Left lung (tissue), 10 donors: ENCODE measurements around the gene IL1R2. TPM values are rescaled to one million over a fixed set of nuclear protein-coding genes. Genes with fewer than 3 reads are reported as not detected.
A peak's percentile ranks its signal among the peaks of the same experiment; 100 is the strongest.

Experiments
- ATAC-seq: fragments of 200-7000 bp; cut with Tn5 transposase; one replicate; pipeline ENCODE4 v1.9.1; 2020; ENCODE audit warnings: moderate library complexity
- DNase-seq, 4 donors: peaks; one replicate each; pipeline ENCODE4 v3.0.0-alpha.2; 2013 to 2020
- H3K27ac ChIP-seq, 2 donors: fragments of 200-600 bp; sonication (generic) in 1 of 2; one replicate each; pipeline versions ENCODE4 v1.5.0 to v1.8.0; 2020 to 2021
- H3K27me3 ChIP-seq, 2 donors: fragments of 200-600 bp; sonication (generic) in 1 of 2; one replicate each; pipeline versions ENCODE4 v1.5.0 to v1.8.0; 2020 to 2021
- H3K36me3 ChIP-seq, 2 donors: fragments of 200-600 bp; sonication (generic) in 1 of 2; one replicate each; pipeline versions ENCODE4 v1.5.0 to v1.8.0; 2020 to 2021
- H3K4me1 ChIP-seq, 2 donors: fragments of 200-600 bp; one replicate each; pipeline ENCODE4 v1.8.0; 2021
- H3K4me3 ChIP-seq, 2 donors: fragments of 200-600 bp; sonication (generic) in 1 of 2; one replicate each; pipeline versions ENCODE4 v1.5.0 to v1.8.0; 2020 to 2021; ENCODE audit warnings: mild to moderate bottlenecking in 1 of 2
- H3K9me3 ChIP-seq, 2 donors: fragments of 200-600 bp; sonication (generic) in 1 of 2; one replicate each; pipeline versions ENCODE4 v1.5.0 to v1.8.0; 2020 to 2021
- intact Hi-C, 2 donors: fragments of 100-400 bp; cut with DNase I; formaldehyde crosslinking; loops; one replicate each; pipeline versions ENCODE4 v1.11.2 to v1.14.2; 2022
- polyA plus RNA-seq, 6 donors: library from polyadenylated mRNA; unstranded; fragments of 120-200 nt; gene quantifications; one replicate each; pipeline ENCODE4 v1.2.1, GENCODE V29; 2013; ENCODE audit not compliant: insufficient read length in 6 of 6
- total RNA-seq, 2 donors: library from RNA; stranded (reverse); fragmentation: NEBNext Ultra II Directional; extraction: Animal tissue kit (Norgen Biotek cat#: 25700); gene quantifications; one replicate each; pipeline ENCODE4 v1.2.1, GENCODE V29; 2021
- TF ChIP-seq, protein P1 (sequence below), 2 donors: fragments of 200-600 bp; sonication (generic) in 1 of 2; IDR thresholded peaks; one replicate each; pipeline versions ENCODE4 v1.5.0 to v1.8.0; 2021; ENCODE audit warnings: antibody characterized with exemption in 2 of 2
- donor health status: DM: no; HTN: yes; CAD: no.
- donor health status: DM: no; HTN: no; CAD: no.

The IL1R2 gene
- total and polyA plus RNA-seq, 8 donors: 0.52 to 195 (median 0.80) TPM

DNA sequence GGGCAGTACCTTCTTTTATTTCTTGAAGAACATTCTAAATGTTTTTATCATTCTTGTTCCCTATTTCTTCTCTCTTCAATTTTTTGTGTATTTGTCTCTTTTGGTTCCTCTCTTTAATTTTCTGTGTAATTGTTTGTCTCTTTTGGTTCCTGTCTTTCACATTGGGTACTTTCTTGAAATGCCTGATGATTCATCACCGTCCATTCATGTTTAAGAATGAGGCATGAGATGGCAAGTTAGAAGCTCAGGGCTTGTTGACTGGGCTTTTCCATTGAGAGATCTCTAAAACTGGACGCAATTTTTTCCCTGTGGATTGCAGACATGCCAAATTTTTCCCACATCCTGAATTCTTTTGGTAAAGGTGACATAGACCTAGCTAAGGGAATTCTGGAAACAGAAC, 33.7 kb upstream of the IL1R2 start:
- Histone ChIP-seq H3K27me3 (no peaks in the 10 kb centered on the region), H3K36me3 (no peaks in the 10 kb centered on the region), H3K27ac (peak overlapping the region in 1 of 2 donors; percentile 84), H3K9me3 (peaks cover 0 to 2% of the 10 kb centered on the region in 2 donors), H3K4me1 (peaks cover 8 to 55% of the 10 kb centered on the region in 2 donors), H3K4me3 (no peak overlapping the region)
- DNase-seq (no peak), ATAC-seq (no peak)
- TF ChIP-seq, protein P1, sequence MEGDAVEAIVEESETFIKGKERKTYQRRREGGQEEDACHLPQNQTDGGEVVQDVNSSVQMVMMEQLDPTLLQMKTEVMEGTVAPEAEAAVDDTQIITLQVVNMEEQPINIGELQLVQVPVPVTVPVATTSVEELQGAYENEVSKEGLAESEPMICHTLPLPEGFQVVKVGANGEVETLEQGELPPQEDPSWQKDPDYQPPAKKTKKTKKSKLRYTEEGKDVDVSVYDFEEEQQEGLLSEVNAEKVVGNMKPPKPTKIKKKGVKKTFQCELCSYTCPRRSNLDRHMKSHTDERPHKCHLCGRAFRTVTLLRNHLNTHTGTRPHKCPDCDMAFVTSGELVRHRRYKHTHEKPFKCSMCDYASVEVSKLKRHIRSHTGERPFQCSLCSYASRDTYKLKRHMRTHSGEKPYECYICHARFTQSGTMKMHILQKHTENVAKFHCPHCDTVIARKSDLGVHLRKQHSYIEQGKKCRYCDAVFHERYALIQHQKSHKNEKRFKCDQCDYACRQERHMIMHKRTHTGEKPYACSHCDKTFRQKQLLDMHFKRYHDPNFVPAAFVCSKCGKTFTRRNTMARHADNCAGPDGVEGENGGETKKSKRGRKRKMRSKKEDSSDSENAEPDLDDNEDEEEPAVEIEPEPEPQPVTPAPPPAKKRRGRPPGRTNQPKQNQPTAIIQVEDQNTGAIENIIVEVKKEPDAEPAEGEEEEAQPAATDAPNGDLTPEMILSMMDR (IDR thresholded peaks at IDR 0.05): no peak
- intact Hi-C loops: no loop called here

DNA sequence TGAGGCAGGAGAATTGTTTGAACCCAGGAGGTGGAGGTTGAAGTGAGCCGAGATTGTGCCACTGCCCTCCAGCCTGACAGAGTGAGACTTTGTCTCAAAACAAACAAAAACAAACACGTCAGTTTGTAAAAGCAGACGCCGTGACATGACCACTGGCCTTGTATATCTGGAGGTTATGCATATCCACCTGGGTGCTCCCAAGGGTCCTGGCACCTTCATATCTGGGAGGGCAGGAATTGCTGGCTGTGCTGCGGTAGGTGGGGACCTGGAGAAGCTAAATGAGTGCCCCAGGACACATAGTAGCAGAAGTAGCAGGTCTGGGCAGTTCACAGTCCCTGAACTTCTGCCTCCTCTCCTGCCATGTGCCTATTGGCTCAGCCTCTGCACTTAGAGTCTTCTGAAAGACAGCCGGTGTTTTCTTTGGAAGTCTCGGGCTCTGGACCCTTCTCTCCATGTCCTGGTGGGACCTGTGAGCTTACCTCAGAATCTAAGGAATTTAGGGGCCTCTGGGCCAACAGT, 30.9 kb upstream of the IL1R2 start:
- TF ChIP-seq, protein P1 (IDR thresholded peaks at IDR 0.05): no peak
- peak; percentile 40 for ATAC-seq
- Histone ChIP-seq H3K27me3 (no peaks in the 10 kb centered on the region), H3K9me3 (peaks cover 0 to 2% of the 10 kb centered on the region in 2 donors), H3K4me3 (no peak overlapping the region), H3K4me1 (peaks cover 8 to 64% of the 10 kb centered on the region in 2 donors), H3K27ac (peak overlapping the region; percentile 87 to 88), H3K36me3 (no peaks in the 10 kb centered on the region)
- DNase-seq: no peak
- intact Hi-C loops: no loop called here

GRCh38 chr2:101961338-101962191, 30.2 kb upstream of the IL1R2 start:
- Histone ChIP-seq H3K27ac (peak overlapping the region; percentile 87 to 88), H3K36me3 (no peaks in the 10 kb centered on the region), H3K9me3 (peaks cover 0 to 2% of the 10 kb centered on the region in 2 donors), H3K4me1 (peaks cover 8 to 65% of the 10 kb centered on the region in 2 donors), H3K27me3 (no peaks in the 10 kb centered on the region), H3K4me3 (peak overlapping the region in 1 of 2 donors; percentile 42)
- intact Hi-C loops: no loop called here
- DNase-seq (peak in 3 of 4 donors; percentile 80 to 96 (median 94)), ATAC-seq (peak; percentile 80)
- TF ChIP-seq, protein P1 (IDR thresholded peaks at IDR 0.05): no peak

DNA sequence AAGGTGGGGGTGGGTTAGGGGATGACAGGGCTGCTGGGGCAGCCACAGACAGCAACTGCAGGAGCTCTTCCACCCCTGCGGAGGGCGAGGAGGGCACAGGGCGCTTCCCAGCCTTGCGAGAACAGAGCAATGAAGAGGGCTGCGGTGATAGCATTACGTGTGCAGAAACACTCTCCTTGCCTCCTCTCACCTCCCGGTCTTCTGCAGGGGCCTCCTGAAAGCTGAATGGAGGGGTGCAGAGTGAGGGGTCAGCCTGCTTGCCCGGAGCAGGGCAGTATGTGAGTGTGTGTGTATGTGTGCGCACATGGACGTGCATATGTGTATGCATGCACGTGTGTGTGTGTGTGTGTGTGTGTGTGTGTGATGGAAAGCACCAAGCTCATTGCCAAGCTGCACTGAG, 29.5 kb upstream of the IL1R2 start:
- ATAC-seq (peak; percentile 12), DNase-seq (peak in 1 of 4 donors; percentile 8)
- Histone ChIP-seq H3K36me3 (no peaks in the 10 kb centered on the region), H3K27me3 (no peaks in the 10 kb centered on the region), H3K9me3 (peaks cover 0 to under 1% of the 10 kb centered on the region in 2 donors), H3K27ac (peak overlapping the region; percentile 87 to 88), H3K4me3 (peak overlapping the region in 1 of 2 donors; percentile 42), H3K4me1 (peaks cover 3 to 65% of the 10 kb centered on the region in 2 donors)
- TF ChIP-seq, protein P1 (IDR thresholded peaks at IDR 0.05): no peak
- intact Hi-C loops: no loop called here

- Histone ChIP-seq H3K4me1 (peaks cover 7 to 67% of the 10 kb centered on the region in 2 donors), H3K36me3 (no peaks in the 10 kb centered on the region), H3K27ac (peak overlapping the region in 1 of 2 donors; percentile 87), H3K4me3 (no peak overlapping the region), H3K27me3 (no peaks in the 10 kb centered on the region), H3K9me3 (no peaks in the 10 kb centered on the region)
- TF ChIP-seq, protein P1 (IDR thresholded peaks at IDR 0.05): no peak
- DNase-seq (no peak), ATAC-seq (no peak)
- intact Hi-C loops: no loop called here
These were observed 28.6 kb upstream of the IL1R2 start for GRCh38 chr2:101963198-101963597.
